GM12872 (cell line): ENCODE results near the gene MEX3D.

ENCODE experiments used
- CTCF ChIP-seq: IDR thresholded peaks from 3 replicates; pipeline ENCODE4 v1.5.1; 2011; ENCODE audit warnings: low read depth, mild to moderate bottlenecking, low read length, moderate library complexity; ENCODE audit not compliant: insufficient read depth

MEX3D gene

DNA sequence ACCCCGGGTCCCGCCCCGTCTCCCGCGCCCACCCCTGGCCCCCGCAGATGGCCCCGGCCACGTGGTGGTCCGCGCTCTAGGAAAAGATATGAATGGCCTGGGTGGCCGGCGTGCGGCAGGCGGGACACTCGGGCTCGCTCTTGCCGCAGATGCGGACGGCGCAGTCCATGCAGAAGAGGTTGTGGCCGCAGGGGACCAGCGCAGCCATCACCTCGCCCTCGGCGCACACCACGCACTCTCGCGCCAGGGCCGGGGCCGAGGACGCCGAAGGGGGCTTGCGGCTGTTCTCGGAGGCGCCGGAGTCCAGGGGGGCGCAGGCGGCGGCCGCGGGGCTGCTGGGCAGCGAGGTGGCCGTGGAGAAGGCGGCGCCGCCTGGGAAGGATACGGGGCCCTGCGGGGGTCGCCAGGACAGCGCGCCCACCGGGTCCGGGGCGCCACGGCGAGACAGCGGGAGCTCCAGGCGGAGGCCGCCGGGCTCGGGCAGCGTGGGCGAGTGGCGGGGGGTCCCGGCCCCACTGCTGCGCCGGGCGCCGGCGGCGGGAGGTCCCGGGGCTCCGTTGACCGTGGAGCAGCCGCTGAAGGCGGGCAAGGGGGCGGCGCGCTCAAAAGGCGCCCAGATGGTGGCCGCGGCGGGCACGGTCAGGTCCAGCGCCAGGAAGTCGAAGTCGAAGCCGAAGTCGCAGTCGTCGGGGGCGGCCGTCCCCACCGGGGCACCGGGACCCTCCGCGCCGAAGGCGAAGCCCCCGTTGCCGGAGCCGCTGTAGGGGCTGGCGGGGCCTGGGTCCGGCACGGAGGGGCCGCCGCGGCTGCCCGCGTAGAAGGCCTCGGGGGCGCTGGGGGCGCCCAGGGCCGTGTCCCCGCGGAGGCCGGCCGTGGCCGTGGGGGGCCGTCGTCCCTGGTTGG lies 12.4 kb downstream of the MEX3D start:
- TF ChIP-seq CTCF = no peak

DNA sequence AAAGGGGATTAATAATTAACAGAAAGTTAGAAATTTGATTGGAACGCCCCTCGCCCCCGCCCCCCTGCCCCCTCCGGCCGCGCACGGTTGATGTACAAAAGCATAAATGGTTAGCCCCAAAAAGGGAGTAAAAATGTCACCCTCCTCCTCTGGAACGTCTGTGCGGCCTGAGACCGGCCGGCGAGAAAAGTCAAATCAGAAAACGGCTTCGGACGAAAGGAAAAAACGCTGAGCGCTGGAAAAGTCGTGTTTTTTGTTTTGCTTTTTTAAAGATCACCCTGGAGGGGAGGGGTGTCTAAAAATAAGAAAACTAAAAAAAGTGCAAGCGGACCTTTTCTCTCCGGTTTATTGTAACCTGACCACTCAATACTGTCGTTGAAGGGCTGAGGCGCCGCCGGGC lies 13.2 kb downstream of the MEX3D start:
- no peak for TF ChIP-seq CTCF

DNA sequence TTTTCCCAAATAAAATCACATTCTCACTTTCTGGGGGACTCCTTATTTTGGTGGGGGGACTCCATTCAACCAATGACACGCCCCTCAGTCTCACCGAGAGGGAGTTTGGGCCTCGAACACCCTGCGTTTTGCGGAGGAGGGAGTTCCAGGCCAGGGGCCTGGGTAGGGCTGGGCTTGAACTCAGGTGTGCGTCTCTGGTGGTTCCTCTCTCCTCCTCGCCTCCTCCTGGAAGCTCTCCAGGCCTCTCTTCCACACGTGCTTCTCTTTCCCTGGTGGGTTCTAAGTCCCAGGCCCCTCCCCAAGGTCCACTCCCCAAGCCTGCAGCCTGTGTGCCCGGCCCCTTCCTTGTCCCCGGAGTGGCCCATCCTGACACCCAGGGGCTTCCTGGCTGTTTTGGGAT lies 14.7 kb downstream of the MEX3D start:
- TF ChIP-seq CTCF = no peak

DNA sequence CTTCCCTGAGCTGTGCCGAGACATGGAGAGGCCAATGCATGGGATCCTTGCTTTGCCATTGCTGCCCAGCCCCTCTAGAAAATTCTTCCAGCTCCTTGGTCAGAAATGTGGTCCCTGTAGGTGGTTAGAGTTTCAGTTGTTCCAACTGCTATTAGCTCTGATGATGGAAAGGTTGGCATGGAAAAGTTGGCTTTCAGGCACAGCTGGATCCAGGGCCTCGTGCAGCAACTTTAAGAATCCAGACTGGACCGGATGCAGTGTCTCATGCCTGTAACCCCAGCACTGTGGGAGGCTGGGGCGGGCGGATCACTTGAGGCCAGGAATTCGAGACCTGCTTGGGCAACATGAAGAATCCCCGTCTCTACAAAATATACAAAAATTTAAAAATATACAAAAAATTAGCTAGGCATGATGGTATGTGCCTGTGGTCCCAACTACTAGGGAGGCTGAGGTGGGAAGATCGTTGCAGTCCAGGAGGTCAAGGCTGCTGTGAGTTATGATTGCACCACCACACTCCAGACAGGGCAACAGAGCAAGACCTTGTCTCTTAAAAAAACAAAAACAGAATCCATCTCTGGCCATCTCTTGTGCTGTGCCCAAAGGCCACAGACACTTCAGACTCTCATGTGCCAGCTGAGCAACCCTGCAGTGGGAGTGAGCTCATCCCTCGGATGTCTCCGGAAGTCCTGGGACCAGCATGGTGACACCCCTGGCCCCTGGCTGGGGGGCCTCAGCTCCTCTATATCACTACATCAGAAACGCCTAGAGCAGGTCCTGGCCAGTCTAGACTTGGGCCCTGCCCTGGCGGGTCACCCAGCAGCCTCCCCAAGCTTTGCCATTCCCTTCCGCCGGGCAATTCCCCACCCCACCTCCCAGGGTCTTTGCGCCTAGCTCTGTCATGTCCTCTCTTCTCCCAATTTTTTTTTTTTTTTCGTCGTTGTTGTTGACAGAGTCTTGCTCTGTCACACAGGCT lies 16.8 kb downstream of the MEX3D start:
- no peak for TF ChIP-seq CTCF

- TF ChIP-seq CTCF = no peak
These were observed 18.7 kb downstream of the MEX3D start for GRCh38 chr19:1549332-1549945.

DNA sequence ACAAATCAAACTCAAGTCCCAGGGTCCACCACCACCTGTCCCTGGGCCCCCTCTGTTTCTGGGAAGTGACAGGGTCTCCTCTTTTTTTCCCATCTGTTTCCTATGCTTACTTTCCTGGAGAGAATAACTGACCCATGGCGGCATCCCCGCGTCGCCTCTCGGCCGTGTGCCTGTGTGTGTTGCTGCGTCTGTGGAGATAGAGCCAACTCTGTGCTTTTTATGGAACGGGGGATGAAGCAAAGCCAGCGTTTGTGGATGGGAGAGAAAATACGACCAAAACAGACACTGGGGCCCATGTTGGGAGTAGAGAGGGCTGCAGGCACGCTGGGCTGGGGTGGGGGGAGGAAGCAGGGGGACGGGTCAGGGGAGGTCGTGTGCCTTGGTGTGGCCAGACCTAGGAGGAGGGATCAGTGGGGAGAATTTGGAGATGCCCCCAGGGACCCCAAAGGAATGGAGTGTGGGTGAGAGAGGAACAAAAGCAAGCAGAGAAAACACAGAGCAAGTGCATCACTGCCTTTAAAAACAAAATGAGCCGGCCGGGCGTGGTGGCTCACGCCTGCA lies 27.7 kb downstream of the MEX3D start:
- TF ChIP-seq CTCF = no peak
